ENCODE measurements around the gene TPM1.

DNA sequence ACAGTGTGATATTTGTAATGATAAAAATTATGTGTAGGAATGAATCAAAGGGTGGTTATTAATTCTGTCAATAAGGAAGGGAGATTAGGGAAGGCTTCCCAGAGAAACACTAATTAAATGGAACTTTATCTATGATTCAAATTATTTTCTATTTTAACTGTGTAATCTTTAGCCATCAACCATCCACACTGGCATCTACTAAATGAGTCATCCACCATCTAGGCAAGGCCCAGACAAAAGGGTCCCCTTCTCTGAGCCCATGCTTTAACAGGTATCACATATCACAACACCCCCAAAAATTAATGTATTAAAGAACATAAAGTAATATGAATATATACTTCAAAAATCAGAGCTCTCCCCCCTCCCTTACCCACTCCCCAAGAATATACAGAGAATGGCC is 19.9 kb upstream of the TPM1 start:
- TF ChIP-seq, protein P1, sequence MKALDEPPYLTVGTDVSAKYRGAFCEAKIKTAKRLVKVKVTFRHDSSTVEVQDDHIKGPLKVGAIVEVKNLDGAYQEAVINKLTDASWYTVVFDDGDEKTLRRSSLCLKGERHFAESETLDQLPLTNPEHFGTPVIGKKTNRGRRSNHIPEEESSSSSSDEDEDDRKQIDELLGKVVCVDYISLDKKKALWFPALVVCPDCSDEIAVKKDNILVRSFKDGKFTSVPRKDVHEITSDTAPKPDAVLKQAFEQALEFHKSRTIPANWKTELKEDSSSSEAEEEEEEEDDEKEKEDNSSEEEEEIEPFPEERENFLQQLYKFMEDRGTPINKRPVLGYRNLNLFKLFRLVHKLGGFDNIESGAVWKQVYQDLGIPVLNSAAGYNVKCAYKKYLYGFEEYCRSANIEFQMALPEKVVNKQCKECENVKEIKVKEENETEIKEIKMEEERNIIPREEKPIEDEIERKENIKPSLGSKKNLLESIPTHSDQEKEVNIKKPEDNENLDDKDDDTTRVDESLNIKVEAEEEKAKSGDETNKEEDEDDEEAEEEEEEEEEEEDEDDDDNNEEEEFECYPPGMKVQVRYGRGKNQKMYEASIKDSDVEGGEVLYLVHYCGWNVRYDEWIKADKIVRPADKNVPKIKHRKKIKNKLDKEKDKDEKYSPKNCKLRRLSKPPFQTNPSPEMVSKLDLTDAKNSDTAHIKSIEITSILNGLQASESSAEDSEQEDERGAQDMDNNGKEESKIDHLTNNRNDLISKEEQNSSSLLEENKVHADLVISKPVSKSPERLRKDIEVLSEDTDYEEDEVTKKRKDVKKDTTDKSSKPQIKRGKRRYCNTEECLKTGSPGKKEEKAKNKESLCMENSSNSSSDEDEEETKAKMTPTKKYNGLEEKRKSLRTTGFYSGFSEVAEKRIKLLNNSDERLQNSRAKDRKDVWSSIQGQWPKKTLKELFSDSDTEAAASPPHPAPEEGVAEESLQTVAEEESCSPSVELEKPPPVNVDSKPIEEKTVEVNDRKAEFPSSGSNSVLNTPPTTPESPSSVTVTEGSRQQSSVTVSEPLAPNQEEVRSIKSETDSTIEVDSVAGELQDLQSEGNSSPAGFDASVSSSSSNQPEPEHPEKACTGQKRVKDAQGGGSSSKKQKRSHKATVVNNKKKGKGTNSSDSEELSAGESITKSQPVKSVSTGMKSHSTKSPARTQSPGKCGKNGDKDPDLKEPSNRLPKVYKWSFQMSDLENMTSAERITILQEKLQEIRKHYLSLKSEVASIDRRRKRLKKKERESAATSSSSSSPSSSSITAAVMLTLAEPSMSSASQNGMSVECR (CRISPR knock-in tag; IDR thresholded peaks at IDR 0.05), result no peak
- no peak for TF ChIP-seq MTA2 (IDR thresholded peaks at IDR 0.05; ENCODE audit: low read depth)
- TF ChIP-seq, protein P2, sequence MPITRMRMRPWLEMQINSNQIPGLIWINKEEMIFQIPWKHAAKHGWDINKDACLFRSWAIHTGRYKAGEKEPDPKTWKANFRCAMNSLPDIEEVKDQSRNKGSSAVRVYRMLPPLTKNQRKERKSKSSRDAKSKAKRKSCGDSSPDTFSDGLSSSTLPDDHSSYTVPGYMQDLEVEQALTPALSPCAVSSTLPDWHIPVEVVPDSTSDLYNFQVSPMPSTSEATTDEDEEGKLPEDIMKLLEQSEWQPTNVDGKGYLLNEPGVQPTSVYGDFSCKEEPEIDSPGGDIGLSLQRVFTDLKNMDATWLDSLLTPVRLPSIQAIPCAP (CRISPR knock-in tag; IDR thresholded peaks at IDR 0.05; ENCODE audit: borderline replicate concordance), result no peak
- no peak for TF ChIP-seq ZNF124 (CRISPR knock-in tag; IDR thresholded peaks at IDR 0.05)
- TF ChIP-seq PBX2 (CRISPR knock-in tag; IDR thresholded peaks at IDR 0.05; ENCODE audit: low read depth), result no peak
- TF ChIP-seq PBX2 (tag; conservative IDR thresholded peaks at IDR 0.05; ENCODE audit: low read depth), result no peak
- no peak for TF ChIP-seq CTBP1 (IDR thresholded peaks at IDR 0.05; ENCODE audit: borderline replicate concordance)
- TF ChIP-seq POLR2B (IDR thresholded peaks at IDR 0.05; ENCODE audit: low read depth, partially characterized antibody), result no peak
- TF ChIP-seq RBM17 (IDR thresholded peaks at IDR 0.05; ENCODE audit: borderline replicate concordance, low read depth, low read length), result no peak
- TF ChIP-seq, protein P3, sequence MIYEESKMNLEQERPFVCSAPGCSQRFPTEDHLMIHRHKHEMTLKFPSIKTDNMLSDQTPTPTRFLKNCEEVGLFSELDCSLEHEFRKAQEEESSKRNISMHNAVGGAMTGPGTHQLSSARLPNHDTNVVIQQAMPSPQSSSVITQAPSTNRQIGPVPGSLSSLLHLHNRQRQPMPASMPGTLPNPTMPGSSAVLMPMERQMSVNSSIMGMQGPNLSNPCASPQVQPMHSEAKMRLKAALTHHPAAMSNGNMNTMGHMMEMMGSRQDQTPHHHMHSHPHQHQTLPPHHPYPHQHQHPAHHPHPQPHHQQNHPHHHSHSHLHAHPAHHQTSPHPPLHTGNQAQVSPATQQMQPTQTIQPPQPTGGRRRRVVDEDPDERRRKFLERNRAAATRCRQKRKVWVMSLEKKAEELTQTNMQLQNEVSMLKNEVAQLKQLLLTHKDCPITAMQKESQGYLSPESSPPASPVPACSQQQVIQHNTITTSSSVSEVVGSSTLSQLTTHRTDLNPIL (CRISPR knock-in tag; IDR thresholded peaks at IDR 0.05), result no peak
- no peak for TF ChIP-seq EZH2 (IDR thresholded peaks at IDR 0.05; ENCODE audit: borderline replicate concordance, low read depth, low read length)
- TF ChIP-seq, protein P4, sequence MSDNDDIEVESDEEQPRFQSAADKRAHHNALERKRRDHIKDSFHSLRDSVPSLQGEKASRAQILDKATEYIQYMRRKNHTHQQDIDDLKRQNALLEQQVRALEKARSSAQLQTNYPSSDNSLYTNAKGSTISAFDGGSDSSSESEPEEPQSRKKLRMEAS (CRISPR knock-in tag; IDR thresholded peaks at IDR 0.05), result no peak
- TF ChIP-seq PCBP2 (IDR thresholded peaks at IDR 0.05; ENCODE audit: low read depth, low read length, poor library complexity, severe bottlenecking), result no peak
